ENCODE measurements around the gene OBP2B.

GRCh38 chr9:133204993-133205336 lies 4.1 kb downstream of the OBP2B start:
- TF ChIP-seq CTCF (IDR thresholded peaks at IDR 0.05 in 2 of 3, conservative IDR thresholded peaks at IDR 0.05 in 1 of 3; ENCODE audit: insufficient read depth in 2 of 3, low read depth in 1 of 3, low read length in 3 of 3) (no peak), ZBTB33 (CRISPR knock-in tag; IDR thresholded peaks at IDR 0.05) (no peak), FOXJ2 (tag; IDR thresholded peaks at IDR 0.05) (no peak), ZNF274 (IDR thresholded peaks at IDR 0.05; ENCODE audit: borderline replicate concordance, low read depth, low read length) (no peak), MEF2D (tag; conservative IDR thresholded peaks at IDR 0.05; ENCODE audit: low read depth) (no peak), ZNF23 (CRISPR knock-in tag; IDR thresholded peaks at IDR 0.05) (no peak), ZBTB1 (CRISPR knock-in tag; IDR thresholded peaks at IDR 0.05; ENCODE audit: borderline replicate concordance, low read depth) (no peak), JUNB (CRISPR knock-in tag; conservative IDR thresholded peaks at IDR 0.05) (no peak), MAX (CRISPR knock-in tag; IDR thresholded peaks at IDR 0.05) (no peak), CHD2 (IDR thresholded peaks at IDR 0.05; ENCODE audit: low read depth, low read length) (no peak), POLR2AphosphoS5 (IDR thresholded peaks at IDR 0.05; ENCODE audit: control insufficient read depth, insufficient read depth, low read depth, low read length) (no peak)
- TF ChIP-seq, protein P1, sequence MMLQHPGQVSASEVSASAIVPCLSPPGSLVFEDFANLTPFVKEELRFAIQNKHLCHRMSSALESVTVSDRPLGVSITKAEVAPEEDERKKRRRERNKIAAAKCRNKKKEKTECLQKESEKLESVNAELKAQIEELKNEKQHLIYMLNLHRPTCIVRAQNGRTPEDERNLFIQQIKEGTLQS (IDR thresholded peaks at IDR 0.05): no peak
- TF ChIP-seq, protein P1 (CRISPR knock-in tag; conservative IDR thresholded peaks at IDR 0.05): no peak

All from K562 (cell line).